K562 (cell line): Measurements from ENCODE around the gene GARRE1. TPM values are rescaled to one million over a fixed set of nuclear protein-coding genes. Genes with fewer than 3 reads are reported as not detected.

Experiments
- ATAC-seq: fragments of 200-7000 bp; cut with Tn5 transposase; 3 replicates; pipeline ENCODE4 v1.9.1; 2020; ENCODE audit warnings: moderate library complexity
- BruUV-seq: library from RNA; stranded (reverse); fragments of 400-500 nt; replicated peaks from 2 replicates; lab custom pipeline; 2021; lab: Mats Ljungman, UMichigan
- CTCF ChIA-PET: fragments of 300-600 bp; formaldehyde crosslinking; extraction: SDS; loops from one replicate; lab custom pipeline; 2021; ENCODE audit warnings: low intra/inter-chr PET ratio; lab: Yijun Ruan, JAX
- POLR2A ChIA-PET: fragments of 300-600, 350-650 bp; sonication (Branson Sonifier 250); formaldehyde crosslinking; extraction: SDS; loops from one replicate; lab custom pipeline; 2021; ENCODE audit warnings: antibody characterized with exemption, inconsistent platforms; lab: Yijun Ruan, JAX
- DNase-seq, 4 experiments: peaks; one replicate each; pipeline versions ENCODE4 v3.0.0 to v3.0.0-alpha.2; 2011 to 2018; ENCODE audit warnings: low spot score in 3 of 4, mixed read lengths in 3 of 4; ENCODE audit errors: extremely low read depth in 1 of 4
- FAIRE-seq: peaks from 2 replicates; lab custom pipeline; 2011; peaks lifted over from hg19 to GRCh38; lab: Jason Lieb, UNC
- H2AFZ ChIP-seq: 2 replicates; pipeline ENCODE4 v1.6.0; 2011; ENCODE audit warnings: low read depth, low read length, control low read depth, inconsistent platforms
- H3K27ac ChIP-seq: fragments of 200-600 bp; 3 replicates; pipeline ENCODE4 v1.8.0; 2011; ENCODE audit warnings: low read depth, mild to moderate bottlenecking, control low read depth, inconsistent platforms, low read length, moderate library complexity, mixed read lengths; ENCODE audit errors: extremely low read depth
- H3K27me3 ChIP-seq, 2 experiments: fragments of 300-600 bp in 1 of 2; 2 replicates in 1 of 2; 3 replicates in 1 of 2; pipeline versions ENCODE4 v1.6.0 to v1.8.0; 2011; ENCODE audit warnings: inconsistent platforms in 2 of 2, low read length in 2 of 2, mild to moderate bottlenecking in 1 of 2, mixed read lengths in 1 of 2, moderate library complexity in 1 of 2; ENCODE audit not compliant: control insufficient read depth in 2 of 2, insufficient read depth in 2 of 2
- H3K36me3 ChIP-seq: fragments of 300-600 bp; 3 replicates; pipeline ENCODE4 v1.8.0; 2011; ENCODE audit warnings: mild to moderate bottlenecking, low read length, inconsistent platforms; ENCODE audit not compliant: control insufficient read depth, insufficient read depth
- H3K4me1 ChIP-seq, 2 experiments: fragments of 200-600 bp in 1 of 2; replicated peaks in 1 of 2; 2 replicates in 1 of 2; 3 replicates in 1 of 2; pipeline versions ENCODE4 v1.5.1 to v1.8.0; 2011; ENCODE audit warnings: inconsistent platforms in 2 of 2, low read length in 2 of 2, mild to moderate bottlenecking in 1 of 2, mixed read lengths in 1 of 2, moderate library complexity in 1 of 2; ENCODE audit not compliant: control insufficient read depth in 2 of 2, insufficient read depth in 2 of 2
- H3K4me2 ChIP-seq: 2 replicates; pipeline ENCODE4 v1.6.1; 2011; ENCODE audit warnings: low read length, control low read depth, inconsistent platforms, mixed read lengths; ENCODE audit not compliant: insufficient read depth
- H3K4me3 ChIP-seq: fragments of 200-600 bp; sonication (generic), shearing (Covaris generic); 2 replicates; pipeline ENCODE4 v1.5.1; 2016; ENCODE audit warnings: control low read depth, inconsistent platforms
- H3K79me2 ChIP-seq: fragments of 200-600 bp; 3 replicates; pipeline ENCODE4 v1.8.0; 2011; ENCODE audit warnings: low read length, inconsistent platforms; ENCODE audit not compliant: control insufficient read depth, insufficient read depth
- H3K9ac ChIP-seq, 2 experiments: 2 replicates each; pipeline versions ENCODE4 v1.6.0 to v1.6.1; 2011; ENCODE audit warnings: low read depth in 2 of 2, low read length in 2 of 2, control low read depth in 1 of 2, inconsistent platforms in 1 of 2, mild to moderate bottlenecking in 1 of 2, mixed read lengths in 1 of 2; ENCODE audit not compliant: insufficient read depth in 1 of 2
- H3K9me1 ChIP-seq: one replicate; pipeline ENCODE4 v1.6.0; 2011; ENCODE audit warnings: inconsistent platforms, mild to moderate bottlenecking, low read length, moderate library complexity; ENCODE audit not compliant: control insufficient read depth, insufficient read depth
- H3K9me3 ChIP-seq: replicated peaks from 2 replicates; pipeline ENCODE4 v1.5.1; 2011; ENCODE audit warnings: low read depth, low read length, inconsistent platforms; ENCODE audit not compliant: control insufficient read depth, insufficient read depth
- H4K20me1 ChIP-seq: replicated peaks from 2 replicates; pipeline ENCODE4 v1.6.1; 2011; ENCODE audit warnings: low read length, inconsistent platforms, mixed read lengths; ENCODE audit not compliant: control insufficient read depth, insufficient read depth
- KLF16 ChIP-seq: IDR thresholded peaks from 2 replicates; pipeline ENCODE4 v1.6.1; 2016; ENCODE audit warnings: antibody characterized with exemption
- RAD51 ChIP-seq: fragments of 450-650 bp; IDR thresholded peaks from 2 replicates; pipeline ENCODE4 v1.7.1; 2016; ENCODE audit warnings: low read depth, mild to moderate bottlenecking, borderline replicate concordance
- WGBS: fragments of 100-300 bp; shearing (Covaris generic); methylation state at CpG from one replicate; pipeline ENCODE4 v1.1.6; 2016; ENCODE audit warnings: low coverage, mixed read lengths; ENCODE audit not compliant: insufficient coverage; ENCODE audit errors: missing lambda C conversion rate; 5-methylcytosine and 5-hydroxymethylcytosine counted together
- in situ Hi-C: fragments of 300-500 bp; cut with MboI; formaldehyde crosslinking; loops from 4 replicates; pipeline ENCODE4 v1.15.0; 2018; ENCODE audit warnings: inconsistent platforms, mixed read lengths
- intact Hi-C: fragments of 100-400 bp; cut with micrococcal nuclease; formaldehyde crosslinking; loops from 2 replicates; pipeline ENCODE4 v1.14.2; 2022
- polyA plus RNA-seq, 8 experiments: library from polyadenylated mRNA; depleted of rRNA in 4 of 8; stranded (reverse) in 5 of 8; unstranded in 3 of 8; fragments of >200 nt; fragmentation: Nextera tagmentation in 2 of 8; fragmentation: Illumina TruSeq in 1 of 8; extraction: Ambion mirVana in 2 of 8; extraction: Trizol in 1 of 8; gene quantifications; 2 replicates each; pipeline versions ENCODE4 v1.2.1 to v1.2.3, GENCODE V29; 2011 to 2014; ENCODE audit warnings: inconsistent platforms in 1 of 8, missing spikeins in 1 of 8
- total RNA-seq, 7 experiments: library from RNA; depleted of rRNA in 6 of 7; stranded (reverse); fragments of >200 nt in 6 of 7; fragmentation: Illumina TruSeq in 2 of 7; extraction: Trizol in 2 of 7; gene quantifications; 2 replicates each; pipeline versions ENCODE4 v1.2.1 to v1.2.3, GENCODE V29; 2011 to 2021; ENCODE audit warnings: low replicate concordance in 1 of 7
- TF ChIP-seq, protein P1 (sequence below), 3 experiments: IDR thresholded peaks in 2 of 3; conservative IDR thresholded peaks in 1 of 3; 2 replicates each; pipeline ENCODE4 v1.5.1; 2011 to 2012; ENCODE audit warnings: low read length in 3 of 3, mild to moderate bottlenecking in 3 of 3, control low read depth in 2 of 3, improper control_type of control experiment in 1 of 3, inconsistent platforms in 1 of 3, low read depth in 1 of 3, mixed read lengths in 1 of 3, moderate library complexity in 1 of 3; ENCODE audit not compliant: insufficient read depth in 2 of 3
- TF ChIP-seq, protein P2 (sequence below): fragments of 450-650 bp; formaldehyde crosslinking; IDR thresholded peaks from 2 replicates; pipeline ENCODE4 v1.4.0; 2020; ENCODE audit warnings: mild to moderate bottlenecking, mixed read lengths

GARRE1 gene
- total and polyA plus RNA-seq, 9 of the 15 experiments (the other 6 are each of a cell fraction or from before 2014, with no cell fraction given): 1.6 to 12.8 (median 7.5) TPM

DNA sequence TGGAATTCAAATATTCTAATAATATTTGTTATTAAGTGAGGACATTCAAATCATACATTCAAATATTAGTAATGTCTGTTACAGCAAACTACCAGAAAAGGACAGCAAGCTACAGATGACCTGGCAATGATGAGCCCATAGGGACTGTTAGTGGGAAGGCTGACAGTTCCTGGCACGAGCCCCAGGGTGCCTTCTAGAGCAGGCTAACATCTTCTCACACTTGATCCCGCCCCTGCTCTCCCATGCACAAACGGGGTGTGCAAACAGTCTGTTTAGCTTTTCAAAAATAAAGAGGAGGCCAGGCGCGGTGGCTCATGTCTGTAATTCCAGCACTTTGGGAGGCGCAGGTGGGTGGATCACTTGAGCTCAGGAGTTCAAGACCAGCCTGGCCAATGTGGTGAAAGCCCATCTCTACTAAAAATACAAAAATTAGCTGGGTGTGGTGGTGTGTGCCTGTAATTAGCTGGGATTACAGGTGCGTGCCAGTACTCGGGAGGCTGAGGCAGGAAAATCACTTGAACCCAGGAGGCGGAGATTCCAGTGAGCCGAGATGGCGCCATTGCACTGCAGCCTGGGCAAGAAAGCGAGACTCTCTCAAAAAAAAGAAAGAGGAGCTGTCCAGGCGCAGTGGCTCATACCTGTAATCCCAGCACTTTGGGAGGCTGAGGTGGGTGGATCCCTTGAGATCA, 9.6 kb upstream of the GARRE1 start:
- TF ChIP-seq KLF16: no peak
- TF ChIP-seq, protein P1, sequence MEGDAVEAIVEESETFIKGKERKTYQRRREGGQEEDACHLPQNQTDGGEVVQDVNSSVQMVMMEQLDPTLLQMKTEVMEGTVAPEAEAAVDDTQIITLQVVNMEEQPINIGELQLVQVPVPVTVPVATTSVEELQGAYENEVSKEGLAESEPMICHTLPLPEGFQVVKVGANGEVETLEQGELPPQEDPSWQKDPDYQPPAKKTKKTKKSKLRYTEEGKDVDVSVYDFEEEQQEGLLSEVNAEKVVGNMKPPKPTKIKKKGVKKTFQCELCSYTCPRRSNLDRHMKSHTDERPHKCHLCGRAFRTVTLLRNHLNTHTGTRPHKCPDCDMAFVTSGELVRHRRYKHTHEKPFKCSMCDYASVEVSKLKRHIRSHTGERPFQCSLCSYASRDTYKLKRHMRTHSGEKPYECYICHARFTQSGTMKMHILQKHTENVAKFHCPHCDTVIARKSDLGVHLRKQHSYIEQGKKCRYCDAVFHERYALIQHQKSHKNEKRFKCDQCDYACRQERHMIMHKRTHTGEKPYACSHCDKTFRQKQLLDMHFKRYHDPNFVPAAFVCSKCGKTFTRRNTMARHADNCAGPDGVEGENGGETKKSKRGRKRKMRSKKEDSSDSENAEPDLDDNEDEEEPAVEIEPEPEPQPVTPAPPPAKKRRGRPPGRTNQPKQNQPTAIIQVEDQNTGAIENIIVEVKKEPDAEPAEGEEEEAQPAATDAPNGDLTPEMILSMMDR (IDR thresholded peaks at IDR 0.05 in 2 of 3, conservative IDR thresholded peaks at IDR 0.05 in 1 of 3; ENCODE audit: insufficient read depth in 2 of 3, low read depth in 1 of 3, low read length in 3 of 3): peak in 2 of 3 experiments; percentile 9 to 10; a peak in 1 of 6 replicates
- TF ChIP-seq, protein P2, sequence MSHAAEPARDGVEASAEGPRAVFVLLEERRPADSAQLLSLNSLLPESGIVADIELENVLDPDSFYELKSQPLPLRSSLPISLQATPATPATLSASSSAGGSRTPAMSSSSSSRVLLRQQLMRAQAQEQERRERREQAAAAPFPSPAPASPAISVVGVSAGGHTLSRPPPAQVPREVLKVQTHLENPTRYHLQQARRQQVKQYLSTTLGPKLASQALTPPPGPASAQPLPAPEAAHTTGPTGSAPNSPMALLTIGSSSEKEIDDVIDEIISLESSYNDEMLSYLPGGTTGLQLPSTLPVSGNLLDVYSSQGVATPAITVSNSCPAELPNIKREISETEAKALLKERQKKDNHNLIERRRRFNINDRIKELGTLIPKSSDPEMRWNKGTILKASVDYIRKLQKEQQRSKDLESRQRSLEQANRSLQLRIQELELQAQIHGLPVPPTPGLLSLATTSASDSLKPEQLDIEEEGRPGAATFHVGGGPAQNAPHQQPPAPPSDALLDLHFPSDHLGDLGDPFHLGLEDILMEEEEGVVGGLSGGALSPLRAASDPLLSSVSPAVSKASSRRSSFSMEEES (CRISPR knock-in tag): no peak
- TF ChIP-seq RAD51: no peak
- Histone ChIP-seq H4K20me1 (no peaks in the 10 kb centered on the region; the same call in 1 of the 2 replicates), H3K79me2 (no peaks in the 10 kb centered on the region), H3K9me3 (no peaks in the 10 kb centered on the region), H3K4me3 (no peak overlapping the region), H3K9ac (no peak overlapping the region), H2AFZ (no peak overlapping the region), H3K27ac (no peak overlapping the region), H3K36me3 (no peaks in the 10 kb centered on the region), H3K4me1 (peaks cover 5 to 14% of the 10 kb centered on the region in 2 experiments; a peak in 3 of 5 replicates), H3K4me2 (no peak overlapping the region), H3K9me1 (no peaks in the 10 kb centered on the region), H3K27me3 (no peaks in the 10 kb centered on the region)
- in situ Hi-C loops: no loop called here
- DNase-seq: no peak
- 52% methylated on average over 12 of the region's 13 CpGs for WGBS
- POLR2A ChIA-PET: interaction anchor here (0.6 to 0.8 kb wide), 2 partner anchors 12 to 14 kb away, joined by 3 read pairs; no protein-coding TSS in a partner anchor
- intact Hi-C loops: loop anchor here (5.0 kb wide), 1 partner anchor 93 kb away; no protein-coding TSS in a partner anchor
- BruUV-seq: no TSS peak
- CTCF ChIA-PET: interaction anchor here (1.2 kb wide), 1 partner anchor 92 kb away, joined by 3 read pairs; no protein-coding TSS in a partner anchor
- no peak for FAIRE-seq
- peak; percentile 45; the same call in 1 of the 3 replicates for ATAC-seq
